ENCODE results near the gene GRXCR1.

GRXCR1 gene

DNA sequence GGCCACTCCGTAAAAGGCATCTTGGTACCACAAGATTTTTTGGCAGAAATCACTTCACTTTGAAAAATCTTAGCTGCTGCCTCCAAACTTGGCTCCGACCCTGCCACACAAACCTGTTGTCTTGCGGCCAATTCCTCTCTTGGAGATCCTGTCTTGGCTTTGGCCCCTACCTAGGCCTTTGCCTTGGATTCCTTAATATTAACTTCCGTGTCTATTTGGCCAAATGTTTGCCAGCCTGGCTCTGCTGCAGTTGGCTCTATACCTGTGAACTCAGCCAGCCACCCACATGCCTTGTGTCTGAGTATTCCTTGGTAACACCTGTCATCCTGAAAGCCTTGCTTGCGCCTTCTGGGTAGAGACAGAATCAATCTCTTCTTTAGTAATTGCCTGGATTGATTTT lies 12.5 kb downstream of the GRXCR1 start:
- Histone ChIP-seq H2AK5ac (ENCODE audit: low read depth, low read length) (no peak overlapping the region), H4K91ac (ENCODE audit: low read depth, low read length, poor library complexity) (no peak overlapping the region), H4K8ac (ENCODE audit: low read depth, low read length) (no peak overlapping the region), H3K14ac (ENCODE audit: low read length) (no peak overlapping the region), H3K9ac (ENCODE audit: low read depth, low read length, poor library complexity) (no peak overlapping the region), H2BK120ac (ENCODE audit: low read depth, low read length) (no peak overlapping the region), H3K9me3 (replicated peaks in 1 of 2; ENCODE audit: control insufficient read depth in 2 of 2, insufficient read depth in 1 of 2, low read depth in 1 of 2, low read length in 2 of 2) (no peaks in the 10 kb centered on the region), H2BK12ac (ENCODE audit: low read length) (no peak overlapping the region), H3K36me3 (replicated peaks in 1 of 2; ENCODE audit: control insufficient read depth in 2 of 2, insufficient read depth in 2 of 2, low read length in 2 of 2) (no peaks in the 10 kb centered on the region), H3K4me2 (ENCODE audit: insufficient read depth, low read length, poor library complexity, severe bottlenecking) (no peak overlapping the region), H3K18ac (ENCODE audit: low read length) (no peak overlapping the region), H3K27ac (replicated peaks; ENCODE audit: low read length) (no peak overlapping the region), H2BK5ac (ENCODE audit: low read length) (no peak overlapping the region), H3K4me1 (ENCODE audit: control insufficient read depth in 2 of 2, insufficient read depth in 1 of 2, low read depth in 1 of 2, low read length in 2 of 2) (no peaks in the 10 kb centered on the region), H3K23ac (ENCODE audit: low read depth, low read length, poor library complexity) (no peak overlapping the region), H2BK15ac (ENCODE audit: low read length) (no peak overlapping the region), H3K4ac (ENCODE audit: low read length) (no peak overlapping the region), H3K27me3 (ENCODE audit: control insufficient read depth in 3 of 3, insufficient read depth in 3 of 3, low read depth in 1 of 3, low read length in 3 of 3) (no peaks in the 10 kb centered on the region), H3K79me1 (ENCODE audit: low read depth, low read length) (no peaks in the 10 kb centered on the region), H3K4me3 (ENCODE audit: low read length in 2 of 2) (no peak overlapping the region), H2AFZ (ENCODE audit: low read length) (no peak overlapping the region)
- no CpG with 5 or more reads among the region's 5 CpGs for WGBS, 2 donors (ENCODE audit: extremely low coverage in 2 of 2, insufficient read length in 2 of 2, insufficient replicate concordance in 1 of 2)
- DNase-seq (ENCODE audit: low spot score) = no peak

- Histone ChIP-seq H2BK5ac (ENCODE audit: low read length) (no peak overlapping the region), H4K8ac (ENCODE audit: low read depth, low read length) (no peak overlapping the region), H2BK12ac (ENCODE audit: low read length) (no peak overlapping the region), H2BK120ac (ENCODE audit: low read depth, low read length) (no peak overlapping the region), H3K4ac (ENCODE audit: low read length) (no peak overlapping the region), H3K9ac (ENCODE audit: low read depth, low read length, poor library complexity) (no peak overlapping the region), H3K4me2 (ENCODE audit: insufficient read depth, low read length, poor library complexity, severe bottlenecking) (no peak overlapping the region), H3K27me3 (ENCODE audit: control insufficient read depth in 3 of 3, insufficient read depth in 3 of 3, low read depth in 1 of 3, low read length in 3 of 3) (no peaks in the 10 kb centered on the region), H2BK15ac (ENCODE audit: low read length) (no peak overlapping the region), H3K9me3 (replicated peaks in 1 of 2; ENCODE audit: control insufficient read depth in 2 of 2, insufficient read depth in 1 of 2, low read depth in 1 of 2, low read length in 2 of 2) (no peaks in the 10 kb centered on the region), H2AFZ (ENCODE audit: low read length) (no peak overlapping the region), H3K23ac (ENCODE audit: low read depth, low read length, poor library complexity) (no peak overlapping the region), H3K4me3 (ENCODE audit: low read length in 2 of 2) (no peak overlapping the region), H3K27ac (replicated peaks; ENCODE audit: low read length) (no peak overlapping the region), H3K18ac (ENCODE audit: low read length) (no peak overlapping the region), H3K79me1 (ENCODE audit: low read depth, low read length) (no peaks in the 10 kb centered on the region), H2AK5ac (ENCODE audit: low read depth, low read length) (no peak overlapping the region), H4K91ac (ENCODE audit: low read depth, low read length, poor library complexity) (no peak overlapping the region), H3K4me1 (ENCODE audit: control insufficient read depth in 2 of 2, insufficient read depth in 1 of 2, low read depth in 1 of 2, low read length in 2 of 2) (no peaks in the 10 kb centered on the region), H3K14ac (ENCODE audit: low read length) (no peak overlapping the region), H3K36me3 (replicated peaks in 1 of 2; ENCODE audit: control insufficient read depth in 2 of 2, insufficient read depth in 2 of 2, low read length in 2 of 2) (no peaks in the 10 kb centered on the region)
- WGBS, 2 donors (ENCODE audit: extremely low coverage in 2 of 2, insufficient read length in 2 of 2, insufficient replicate concordance in 1 of 2) = no CpG with 5 or more reads among the region's 3 CpGs
- DNase-seq (ENCODE audit: low spot score) = no peak
Measured at GRCh38 chr4:42905591-42905990, 13.1 kb downstream of the GRXCR1 start.

DNA sequence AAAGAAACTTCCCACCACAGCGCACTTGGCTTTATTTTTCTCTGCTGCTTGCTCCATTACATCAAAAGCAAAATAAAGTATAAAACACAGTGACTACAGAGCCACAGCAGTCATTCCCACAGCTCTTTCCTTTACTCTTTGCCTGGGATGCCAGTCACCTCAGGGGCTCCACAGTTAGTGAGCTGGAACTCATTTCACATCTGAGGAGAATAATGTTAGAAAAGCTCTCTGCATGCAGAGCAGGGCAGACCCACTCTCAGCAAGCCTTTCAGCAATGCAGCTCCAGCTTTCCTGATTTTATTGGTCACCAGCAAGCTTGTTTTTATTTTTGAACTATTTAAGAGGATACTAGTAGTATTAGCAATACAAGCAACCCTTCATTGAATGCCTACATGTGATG lies 13.8 kb downstream of the GRXCR1 start:
- Histone ChIP-seq H3K27me3 (ENCODE audit: control insufficient read depth in 3 of 3, insufficient read depth in 3 of 3, low read depth in 1 of 3, low read length in 3 of 3) (no peaks in the 10 kb centered on the region), H3K4ac (ENCODE audit: low read length) (no peak overlapping the region), H4K91ac (ENCODE audit: low read depth, low read length, poor library complexity) (no peak overlapping the region), H4K8ac (ENCODE audit: low read depth, low read length) (no peak overlapping the region), H3K9ac (ENCODE audit: low read depth, low read length, poor library complexity) (no peak overlapping the region), H2AK5ac (ENCODE audit: low read depth, low read length) (no peak overlapping the region), H3K14ac (ENCODE audit: low read length) (no peak overlapping the region), H3K9me3 (replicated peaks in 1 of 2; ENCODE audit: control insufficient read depth in 2 of 2, insufficient read depth in 1 of 2, low read depth in 1 of 2, low read length in 2 of 2) (no peaks in the 10 kb centered on the region), H2BK120ac (ENCODE audit: low read depth, low read length) (no peak overlapping the region), H3K4me2 (ENCODE audit: insufficient read depth, low read length, poor library complexity, severe bottlenecking) (no peak overlapping the region), H3K23ac (ENCODE audit: low read depth, low read length, poor library complexity) (no peak overlapping the region), H2BK15ac (ENCODE audit: low read length) (no peak overlapping the region), H3K18ac (ENCODE audit: low read length) (no peak overlapping the region), H3K4me1 (ENCODE audit: control insufficient read depth in 2 of 2, insufficient read depth in 1 of 2, low read depth in 1 of 2, low read length in 2 of 2) (no peaks in the 10 kb centered on the region), H2AFZ (ENCODE audit: low read length) (no peak overlapping the region), H3K79me1 (ENCODE audit: low read depth, low read length) (no peaks in the 10 kb centered on the region), H3K36me3 (replicated peaks in 1 of 2; ENCODE audit: control insufficient read depth in 2 of 2, insufficient read depth in 2 of 2, low read length in 2 of 2) (no peaks in the 10 kb centered on the region), H3K27ac (replicated peaks; ENCODE audit: low read length) (no peak overlapping the region), H2BK12ac (ENCODE audit: low read length) (no peak overlapping the region), H3K4me3 (ENCODE audit: low read length in 2 of 2) (no peak overlapping the region), H2BK5ac (ENCODE audit: low read length) (no peak overlapping the region)
- no CpG with 5 or more reads among the region's 1 CpG for WGBS, 2 donors (ENCODE audit: extremely low coverage in 2 of 2, insufficient read length in 2 of 2, insufficient replicate concordance in 1 of 2)
- DNase-seq (ENCODE audit: low spot score) = no peak

DNA sequence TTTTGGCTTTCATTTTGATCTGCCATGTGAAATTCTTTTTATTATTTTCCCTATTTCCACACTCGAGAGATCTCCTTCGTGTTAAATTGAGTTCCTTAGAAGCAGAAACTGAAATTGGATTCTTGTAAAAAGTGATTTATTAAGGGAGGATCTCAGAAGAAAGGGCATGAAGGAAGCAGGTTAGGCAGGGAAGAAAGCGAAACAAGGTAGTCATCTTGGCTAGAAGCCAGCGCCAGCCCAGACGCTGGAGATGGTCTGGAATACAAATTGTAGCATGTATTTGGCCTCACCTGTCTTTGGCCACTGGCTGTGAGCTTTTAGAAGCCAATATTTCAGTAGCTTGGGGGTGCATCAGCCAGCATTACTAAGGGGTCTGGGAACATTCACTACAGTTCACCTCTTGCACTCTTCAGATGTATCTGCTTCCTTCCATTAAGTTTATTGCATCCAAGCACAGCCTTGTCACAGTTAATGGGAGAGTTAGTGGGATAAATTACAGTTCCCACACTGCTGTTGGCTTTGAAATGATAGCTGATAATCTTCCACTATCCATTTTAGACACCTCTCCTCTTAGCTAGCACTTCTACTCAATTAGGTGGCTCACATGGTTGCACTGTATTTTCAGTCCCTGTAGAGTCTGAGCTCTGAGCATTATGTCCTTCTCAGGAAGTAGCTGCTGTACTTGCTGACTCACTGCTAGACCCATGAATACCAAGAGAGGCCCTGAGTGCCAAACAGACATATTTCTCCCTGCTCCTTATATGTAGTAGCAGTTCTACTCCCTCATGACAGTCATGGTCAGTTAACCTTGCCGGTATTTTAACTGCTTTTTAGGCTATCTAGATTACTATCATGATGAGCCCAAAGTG lies 14.6 kb downstream of the GRXCR1 start:
- H3K9ac ChIP-seq (ENCODE audit: low read depth, low read length, poor library complexity) = no peak overlapping the region
- no peak overlapping the region for H3K4me3 ChIP-seq (ENCODE audit: low read length in 2 of 2)
- no peaks in the 10 kb centered on the region for H3K4me1 ChIP-seq (ENCODE audit: control insufficient read depth in 2 of 2, insufficient read depth in 1 of 2, low read depth in 1 of 2, low read length in 2 of 2)
- H3K23ac ChIP-seq (ENCODE audit: low read depth, low read length, poor library complexity) = no peak overlapping the region
- no peak overlapping the region for H3K4ac ChIP-seq (ENCODE audit: low read length)
- H2BK15ac ChIP-seq (ENCODE audit: low read length) = no peak overlapping the region
- no peak overlapping the region for H3K18ac ChIP-seq (ENCODE audit: low read length)
- no peak overlapping the region for H2AFZ ChIP-seq (ENCODE audit: low read length)
- H4K8ac ChIP-seq (ENCODE audit: low read depth, low read length) = no peak overlapping the region
- H3K36me3 ChIP-seq (replicated peaks in 1 of 2; ENCODE audit: control insufficient read depth in 2 of 2, insufficient read depth in 2 of 2, low read length in 2 of 2) = no peaks in the 10 kb centered on the region
- H3K27me3 ChIP-seq (ENCODE audit: control insufficient read depth in 3 of 3, insufficient read depth in 3 of 3, low read depth in 1 of 3, low read length in 3 of 3) = no peaks in the 10 kb centered on the region
- H3K79me1 ChIP-seq (ENCODE audit: low read depth, low read length) = no peaks in the 10 kb centered on the region
- no peak overlapping the region for H2BK120ac ChIP-seq (ENCODE audit: low read depth, low read length)
- H3K9me3 ChIP-seq (replicated peaks in 1 of 2; ENCODE audit: control insufficient read depth in 2 of 2, insufficient read depth in 1 of 2, low read depth in 1 of 2, low read length in 2 of 2) = no peaks in the 10 kb centered on the region
- no peak overlapping the region for H2BK5ac ChIP-seq (ENCODE audit: low read length)
- no peak overlapping the region for H4K91ac ChIP-seq (ENCODE audit: low read depth, low read length, poor library complexity)
- H3K27ac ChIP-seq (replicated peaks; ENCODE audit: low read length) = no peak overlapping the region
- no peak overlapping the region for H3K14ac ChIP-seq (ENCODE audit: low read length)
- DNase-seq (ENCODE audit: low spot score) = no peak
- H2BK12ac ChIP-seq (ENCODE audit: low read length) = no peak overlapping the region
- WGBS, 2 donors (ENCODE audit: extremely low coverage in 2 of 2, insufficient read length in 2 of 2, insufficient replicate concordance in 1 of 2) = no CpG with 5 or more reads among the region's 6 CpGs
- no peak overlapping the region for H2AK5ac ChIP-seq (ENCODE audit: low read depth, low read length)
- no peak overlapping the region for H3K4me2 ChIP-seq (ENCODE audit: insufficient read depth, low read length, poor library complexity, severe bottlenecking)
